ENCODE results near the gene SQOR. TPM values are rescaled to one million over a fixed set of nuclear protein-coding genes. Genes with fewer than 3 reads are reported as not detected.
A peak's percentile ranks its signal among the peaks of the same experiment; 100 is the strongest.

The SQOR gene
- total RNA-seq, 2 donors from 2014 or later: 15.8 to 41.8 TPM

DNA sequence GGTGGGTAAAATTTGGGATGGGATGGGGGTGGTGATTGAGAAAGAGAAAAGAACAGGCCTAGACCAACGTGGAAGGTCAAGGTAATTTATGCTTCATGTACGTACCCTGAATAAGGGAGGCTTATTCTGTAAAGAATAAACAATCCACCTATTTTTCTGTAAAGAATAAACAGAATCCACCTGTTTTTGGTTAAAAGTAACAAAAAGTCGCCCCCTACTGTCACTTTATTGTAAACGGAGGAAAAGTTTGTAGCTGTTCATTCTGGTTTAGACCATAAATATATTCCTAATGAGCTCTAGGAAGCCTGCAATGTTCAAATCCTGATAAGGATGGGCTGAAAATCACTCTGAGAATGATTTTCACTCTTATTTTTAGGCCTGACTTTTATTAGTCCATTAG, 23.5 kb upstream of the SQOR start:
- no peak for TF ChIP-seq POLR2A (IDR thresholded peaks at IDR 0.05)
- TF ChIP-seq, protein P1, sequence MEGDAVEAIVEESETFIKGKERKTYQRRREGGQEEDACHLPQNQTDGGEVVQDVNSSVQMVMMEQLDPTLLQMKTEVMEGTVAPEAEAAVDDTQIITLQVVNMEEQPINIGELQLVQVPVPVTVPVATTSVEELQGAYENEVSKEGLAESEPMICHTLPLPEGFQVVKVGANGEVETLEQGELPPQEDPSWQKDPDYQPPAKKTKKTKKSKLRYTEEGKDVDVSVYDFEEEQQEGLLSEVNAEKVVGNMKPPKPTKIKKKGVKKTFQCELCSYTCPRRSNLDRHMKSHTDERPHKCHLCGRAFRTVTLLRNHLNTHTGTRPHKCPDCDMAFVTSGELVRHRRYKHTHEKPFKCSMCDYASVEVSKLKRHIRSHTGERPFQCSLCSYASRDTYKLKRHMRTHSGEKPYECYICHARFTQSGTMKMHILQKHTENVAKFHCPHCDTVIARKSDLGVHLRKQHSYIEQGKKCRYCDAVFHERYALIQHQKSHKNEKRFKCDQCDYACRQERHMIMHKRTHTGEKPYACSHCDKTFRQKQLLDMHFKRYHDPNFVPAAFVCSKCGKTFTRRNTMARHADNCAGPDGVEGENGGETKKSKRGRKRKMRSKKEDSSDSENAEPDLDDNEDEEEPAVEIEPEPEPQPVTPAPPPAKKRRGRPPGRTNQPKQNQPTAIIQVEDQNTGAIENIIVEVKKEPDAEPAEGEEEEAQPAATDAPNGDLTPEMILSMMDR (IDR thresholded peaks at IDR 0.05): peak in 3 of 7 experiments; percentile 30 to 32 (median 31)
- Histone ChIP-seq H3K9me3 (no peaks in the 10 kb centered on the region), H3K36me3 (replicated peaks in 1 of 2; ENCODE audit: insufficient read depth in 1 of 2, low read depth in 2 of 2) (peaks cover 0 to 2% of the 10 kb centered on the region in 2 donors), H3K4me1 (no peaks in the 10 kb centered on the region), H3K27me3 (no peaks in the 10 kb centered on the region), H3K4me3 (no peak overlapping the region), H3K27ac (no peak overlapping the region)
- 17 to 18% methylated on average over 4 of the region's 4 CpGs for WGBS, 2 donors
- no peak for ATAC-seq
- intact Hi-C loops (cut with DNase I): loop anchor here (10.0 kb wide), 2 partner anchors 147 to 187 kb away; no protein-coding TSS in a partner anchor
- DNase-seq: no peak

DNA sequence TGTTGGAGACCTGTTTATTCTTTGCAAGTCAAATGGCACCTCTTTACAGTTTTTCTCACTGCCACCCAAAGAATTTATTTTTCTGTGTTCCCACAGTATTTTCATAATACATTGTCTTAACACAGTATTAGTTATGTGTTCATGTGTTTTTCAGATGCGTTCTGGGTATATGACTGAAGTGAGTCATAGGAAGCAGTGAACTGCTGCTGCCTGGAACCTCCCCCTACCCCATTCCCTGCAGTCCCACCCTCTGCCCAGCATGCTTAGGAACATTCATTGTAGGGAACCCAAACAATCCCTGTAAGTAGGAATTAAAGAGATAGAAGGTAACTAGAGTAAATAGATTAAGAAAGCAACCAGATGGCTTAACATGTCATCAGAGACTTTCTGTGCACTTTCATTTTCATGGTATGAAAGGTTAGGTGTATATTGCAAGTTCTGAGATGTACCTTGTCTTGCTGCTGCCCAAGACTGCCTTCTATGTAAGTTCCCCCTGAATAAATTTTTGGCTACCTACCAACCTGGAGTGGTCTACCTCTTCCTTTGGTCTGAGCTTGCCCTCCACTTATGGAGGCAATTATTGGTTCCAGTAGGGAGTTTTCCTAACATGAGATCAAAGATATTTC, 21.9 kb upstream of the SQOR start:
- TF ChIP-seq POLR2A (IDR thresholded peaks at IDR 0.05): no peak
- TF ChIP-seq, protein P1 (IDR thresholded peaks at IDR 0.05): no peak
- no peak overlapping the region for H3K27ac ChIP-seq
- ATAC-seq (no peak), DNase-seq (no peak)
- no peaks in the 10 kb centered on the region for H3K27me3 ChIP-seq
- no peak overlapping the region for H3K4me3 ChIP-seq
- intact Hi-C loops (cut with DNase I): loop anchor here (10.0 kb wide), 2 partner anchors 148 to 188 kb away; no protein-coding TSS in a partner anchor
- peaks cover 0 to 1% of the 10 kb centered on the region in 2 donors for H3K36me3 ChIP-seq (replicated peaks in 1 of 2; ENCODE audit: insufficient read depth in 1 of 2, low read depth in 2 of 2)
- no peaks in the 10 kb centered on the region for H3K4me1 ChIP-seq
- WGBS, 2 donors: 70 to 71% methylated on average over 1 of the region's 1 CpG
- no peaks in the 10 kb centered on the region for H3K9me3 ChIP-seq

DNA sequence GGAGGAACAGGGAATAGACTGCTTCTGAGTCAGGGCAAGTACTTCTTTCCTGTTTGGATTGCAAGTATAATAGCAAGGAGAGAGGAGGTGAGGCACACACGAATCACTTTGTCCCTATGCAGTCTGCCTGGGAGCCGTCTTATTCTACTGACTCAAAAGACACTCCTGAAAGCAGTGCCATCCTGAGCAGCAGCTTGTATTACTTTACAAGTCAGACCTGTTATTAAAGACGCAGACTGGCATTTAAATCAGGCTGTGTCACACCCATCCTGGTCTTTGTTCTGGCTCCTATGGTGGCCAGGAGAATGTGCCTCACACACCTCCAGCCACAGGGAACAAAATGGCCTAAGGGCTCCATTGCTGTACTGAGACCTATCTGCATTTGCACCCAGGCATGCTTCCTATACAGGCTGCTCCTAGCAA, 17.9 kb upstream of the SQOR start:
- H3K36me3 ChIP-seq (replicated peaks in 1 of 2; ENCODE audit: insufficient read depth in 1 of 2, low read depth in 2 of 2): no peaks in the 10 kb centered on the region
- H3K27me3 ChIP-seq: no peaks in the 10 kb centered on the region
- 81 to 100% methylated on average over 1 to 3 of the region's 3 CpGs for WGBS, 2 donors
- TF ChIP-seq, protein P1 (IDR thresholded peaks at IDR 0.05): no peak
- no peak for TF ChIP-seq POLR2A (IDR thresholded peaks at IDR 0.05)
- DNase-seq (no peak), ATAC-seq (no peak)
- H3K4me3 ChIP-seq: no peak overlapping the region
- no peak overlapping the region for H3K27ac ChIP-seq
- intact Hi-C loops (cut with DNase I): loop anchor here (10.0 kb wide), 2 partner anchors 152 to 192 kb away; no protein-coding TSS in a partner anchor
- H3K9me3 ChIP-seq: no peaks in the 10 kb centered on the region
- H3K4me1 ChIP-seq: no peaks in the 10 kb centered on the region

DNA sequence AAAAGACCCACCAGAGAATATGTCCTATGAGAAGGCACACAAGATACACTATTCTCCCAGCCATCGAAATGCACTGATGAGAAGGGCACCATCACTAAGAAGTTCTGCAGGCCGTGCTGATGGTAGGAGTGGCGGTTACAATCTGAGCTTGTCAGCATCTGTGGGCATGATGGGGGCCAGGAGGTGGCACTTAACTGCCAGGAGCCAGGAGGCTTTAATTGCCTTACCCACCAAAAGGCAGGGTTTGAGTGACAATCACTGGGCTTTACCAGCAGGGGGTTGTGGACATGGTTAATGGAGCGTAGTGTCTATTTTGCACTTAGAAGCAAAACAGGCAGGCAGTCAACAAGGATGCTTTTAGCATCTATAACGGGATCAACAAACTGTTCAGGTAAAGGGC, 16.0 kb upstream of the SQOR start:
- Histone ChIP-seq H3K27ac (no peak overlapping the region), H3K36me3 (replicated peaks in 1 of 2; ENCODE audit: insufficient read depth in 1 of 2, low read depth in 2 of 2) (no peaks in the 10 kb centered on the region), H3K4me1 (no peaks in the 10 kb centered on the region), H3K4me3 (no peak overlapping the region), H3K9me3 (no peaks in the 10 kb centered on the region), H3K27me3 (no peaks in the 10 kb centered on the region)
- WGBS, 2 donors: 82 to 89% methylated on average over 5 of the region's 5 CpGs
- no peak for TF ChIP-seq POLR2A (IDR thresholded peaks at IDR 0.05)
- TF ChIP-seq, protein P1 (IDR thresholded peaks at IDR 0.05): no peak
- intact Hi-C loops (cut with DNase I): loop anchor here (10.0 kb wide), 2 partner anchors 154 to 194 kb away; no protein-coding TSS in a partner anchor
- no peak for DNase-seq
- ATAC-seq: no peak

DNA sequence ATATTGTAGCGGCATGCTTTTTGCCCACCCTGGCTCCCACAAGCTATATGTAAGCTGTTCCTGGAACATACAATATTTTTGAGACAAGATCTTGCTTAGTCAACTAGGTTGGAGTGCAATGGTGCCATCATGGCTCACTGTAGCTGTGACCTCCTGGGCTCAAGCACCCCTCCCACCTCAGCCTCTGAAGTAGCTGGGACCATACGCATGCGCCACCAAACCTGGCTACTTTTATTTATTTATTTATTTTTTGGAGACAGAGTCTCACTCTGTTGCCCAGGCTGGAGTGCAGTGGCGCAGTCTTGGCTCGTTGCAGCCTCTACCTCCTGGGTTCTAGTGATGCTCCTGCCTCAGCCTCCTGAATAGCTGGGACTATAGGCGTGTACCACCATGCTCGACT, 6.7 kb upstream of the SQOR start:
- no peaks in the 10 kb centered on the region for H3K9me3 ChIP-seq
- DNase-seq: no peak
- H3K27me3 ChIP-seq: no peaks in the 10 kb centered on the region
- no peak overlapping the region for H3K27ac ChIP-seq
- H3K4me3 ChIP-seq: no peak overlapping the region
- H3K36me3 ChIP-seq (replicated peaks in 1 of 2; ENCODE audit: insufficient read depth in 1 of 2, low read depth in 2 of 2): no peaks in the 10 kb centered on the region
- no peak for ATAC-seq
- WGBS, 2 donors: 84 to 90% methylated on average over 7 of the region's 7 CpGs
- no peaks in the 10 kb centered on the region for H3K4me1 ChIP-seq
- intact Hi-C loops (cut with DNase I): no loop called here
- no peak for TF ChIP-seq POLR2A (IDR thresholded peaks at IDR 0.05)
- TF ChIP-seq, protein P1 (IDR thresholded peaks at IDR 0.05): no peak

Measured in body of pancreas (tissue), 4 donors.